ENCODE results near the gene CDH9.

CDH9 gene

DNA sequence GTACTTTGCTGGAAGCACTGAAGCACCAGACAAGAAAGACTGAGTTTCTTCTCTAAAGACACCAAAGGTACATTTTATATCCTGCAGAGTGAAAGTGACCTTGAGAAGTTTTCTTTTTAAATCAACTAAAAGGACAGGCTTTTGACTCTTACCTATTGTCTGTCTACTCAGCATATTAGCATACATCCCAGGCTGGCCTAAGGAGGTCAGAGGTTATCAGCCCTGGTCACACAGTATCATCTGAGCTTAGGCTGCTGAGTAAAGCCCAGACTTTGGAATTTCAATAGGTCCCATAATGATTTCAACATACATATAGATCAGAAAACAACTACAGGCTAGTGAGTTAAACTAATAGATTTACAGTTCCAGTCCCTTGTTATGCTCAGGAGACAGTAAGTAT, 10.1 kb upstream of the CDH9 start:
- no peak for TF ChIP-seq EP300 (IDR thresholded peaks at IDR 0.05; ENCODE audit: borderline replicate concordance)
- TF ChIP-seq ZBTB7A (IDR thresholded peaks at IDR 0.05; ENCODE audit: low read depth): no peak
- TF ChIP-seq, protein P1, sequence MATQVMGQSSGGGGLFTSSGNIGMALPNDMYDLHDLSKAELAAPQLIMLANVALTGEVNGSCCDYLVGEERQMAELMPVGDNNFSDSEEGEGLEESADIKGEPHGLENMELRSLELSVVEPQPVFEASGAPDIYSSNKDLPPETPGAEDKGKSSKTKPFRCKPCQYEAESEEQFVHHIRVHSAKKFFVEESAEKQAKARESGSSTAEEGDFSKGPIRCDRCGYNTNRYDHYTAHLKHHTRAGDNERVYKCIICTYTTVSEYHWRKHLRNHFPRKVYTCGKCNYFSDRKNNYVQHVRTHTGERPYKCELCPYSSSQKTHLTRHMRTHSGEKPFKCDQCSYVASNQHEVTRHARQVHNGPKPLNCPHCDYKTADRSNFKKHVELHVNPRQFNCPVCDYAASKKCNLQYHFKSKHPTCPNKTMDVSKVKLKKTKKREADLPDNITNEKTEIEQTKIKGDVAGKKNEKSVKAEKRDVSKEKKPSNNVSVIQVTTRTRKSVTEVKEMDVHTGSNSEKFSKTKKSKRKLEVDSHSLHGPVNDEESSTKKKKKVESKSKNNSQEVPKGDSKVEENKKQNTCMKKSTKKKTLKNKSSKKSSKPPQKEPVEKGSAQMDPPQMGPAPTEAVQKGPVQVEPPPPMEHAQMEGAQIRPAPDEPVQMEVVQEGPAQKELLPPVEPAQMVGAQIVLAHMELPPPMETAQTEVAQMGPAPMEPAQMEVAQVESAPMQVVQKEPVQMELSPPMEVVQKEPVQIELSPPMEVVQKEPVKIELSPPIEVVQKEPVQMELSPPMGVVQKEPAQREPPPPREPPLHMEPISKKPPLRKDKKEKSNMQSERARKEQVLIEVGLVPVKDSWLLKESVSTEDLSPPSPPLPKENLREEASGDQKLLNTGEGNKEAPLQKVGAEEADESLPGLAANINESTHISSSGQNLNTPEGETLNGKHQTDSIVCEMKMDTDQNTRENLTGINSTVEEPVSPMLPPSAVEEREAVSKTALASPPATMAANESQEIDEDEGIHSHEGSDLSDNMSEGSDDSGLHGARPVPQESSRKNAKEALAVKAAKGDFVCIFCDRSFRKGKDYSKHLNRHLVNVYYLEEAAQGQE (IDR thresholded peaks at IDR 0.05; ENCODE audit: low read depth): no peak
- TF ChIP-seq EGR1 (IDR thresholded peaks at IDR 0.05): no peak
- TF ChIP-seq FOXM1 (IDR thresholded peaks at IDR 0.05; ENCODE audit: borderline replicate concordance, low read depth): no peak
- TF ChIP-seq TAF1 (IDR thresholded peaks at IDR 0.05; ENCODE audit: low read depth): no peak
- no peak for TF ChIP-seq TEAD4 (IDR thresholded peaks at IDR 0.05)
- TF ChIP-seq CREB1 (IDR thresholded peaks at IDR 0.05; ENCODE audit: low read depth): no peak
- TF ChIP-seq, protein P2, sequence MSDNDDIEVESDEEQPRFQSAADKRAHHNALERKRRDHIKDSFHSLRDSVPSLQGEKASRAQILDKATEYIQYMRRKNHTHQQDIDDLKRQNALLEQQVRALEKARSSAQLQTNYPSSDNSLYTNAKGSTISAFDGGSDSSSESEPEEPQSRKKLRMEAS (IDR thresholded peaks at IDR 0.05): no peak
- TF ChIP-seq CEBPB (IDR thresholded peaks at IDR 0.05): no peak
- TF ChIP-seq, protein P3, sequence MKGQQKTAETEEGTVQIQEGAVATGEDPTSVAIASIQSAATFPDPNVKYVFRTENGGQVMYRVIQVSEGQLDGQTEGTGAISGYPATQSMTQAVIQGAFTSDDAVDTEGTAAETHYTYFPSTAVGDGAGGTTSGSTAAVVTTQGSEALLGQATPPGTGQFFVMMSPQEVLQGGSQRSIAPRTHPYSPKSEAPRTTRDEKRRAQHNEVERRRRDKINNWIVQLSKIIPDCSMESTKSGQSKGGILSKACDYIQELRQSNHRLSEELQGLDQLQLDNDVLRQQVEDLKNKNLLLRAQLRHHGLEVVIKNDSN (IDR thresholded peaks at IDR 0.05): no peak
- no peak for TF ChIP-seq RAD21 (IDR thresholded peaks at IDR 0.05; ENCODE audit: low read depth)
- no peak for TF ChIP-seq NFIC (IDR thresholded peaks at IDR 0.05)
- TF ChIP-seq YY1 (IDR thresholded peaks at IDR 0.05; ENCODE audit: low read depth): no peak
- no peak for TF ChIP-seq TCF12 (IDR thresholded peaks at IDR 0.05; ENCODE audit: low read depth)

DNA sequence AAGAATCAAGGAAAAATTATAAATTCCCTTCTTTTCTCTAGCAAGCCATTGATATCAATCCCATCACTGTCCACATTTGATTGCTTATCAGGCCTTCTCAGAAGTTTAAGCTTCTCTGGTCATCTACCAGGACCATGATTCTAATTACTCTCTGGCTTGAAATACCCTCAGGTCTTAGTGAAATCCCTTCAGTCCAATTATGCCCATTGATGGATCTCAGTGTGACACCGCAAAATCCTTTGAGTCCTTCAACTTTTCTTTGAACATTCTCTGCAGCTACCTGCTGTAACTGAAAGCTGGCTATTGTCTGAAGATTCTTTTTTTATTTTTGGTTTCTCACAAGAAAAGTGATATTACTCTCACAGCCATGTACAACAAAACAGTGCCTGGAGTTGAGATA, 3.0 kb upstream of the CDH9 start:
- TF ChIP-seq EP300 (IDR thresholded peaks at IDR 0.05; ENCODE audit: borderline replicate concordance) (no peak), YY1 (IDR thresholded peaks at IDR 0.05; ENCODE audit: low read depth) (no peak), FOXM1 (IDR thresholded peaks at IDR 0.05; ENCODE audit: borderline replicate concordance, low read depth) (no peak), CREB1 (IDR thresholded peaks at IDR 0.05; ENCODE audit: low read depth) (no peak), TAF1 (IDR thresholded peaks at IDR 0.05; ENCODE audit: low read depth) (no peak), ZBTB7A (IDR thresholded peaks at IDR 0.05; ENCODE audit: low read depth) (no peak), CEBPB (IDR thresholded peaks at IDR 0.05) (no peak), RAD21 (IDR thresholded peaks at IDR 0.05; ENCODE audit: low read depth) (no peak), TCF12 (IDR thresholded peaks at IDR 0.05; ENCODE audit: low read depth) (no peak), NFIC (IDR thresholded peaks at IDR 0.05) (no peak), EGR1 (IDR thresholded peaks at IDR 0.05) (no peak), TEAD4 (IDR thresholded peaks at IDR 0.05) (no peak)
- TF ChIP-seq, protein P2 (IDR thresholded peaks at IDR 0.05): no peak
- TF ChIP-seq, protein P1 (IDR thresholded peaks at IDR 0.05; ENCODE audit: low read depth): no peak
- TF ChIP-seq, protein P3 (IDR thresholded peaks at IDR 0.05): no peak

DNA sequence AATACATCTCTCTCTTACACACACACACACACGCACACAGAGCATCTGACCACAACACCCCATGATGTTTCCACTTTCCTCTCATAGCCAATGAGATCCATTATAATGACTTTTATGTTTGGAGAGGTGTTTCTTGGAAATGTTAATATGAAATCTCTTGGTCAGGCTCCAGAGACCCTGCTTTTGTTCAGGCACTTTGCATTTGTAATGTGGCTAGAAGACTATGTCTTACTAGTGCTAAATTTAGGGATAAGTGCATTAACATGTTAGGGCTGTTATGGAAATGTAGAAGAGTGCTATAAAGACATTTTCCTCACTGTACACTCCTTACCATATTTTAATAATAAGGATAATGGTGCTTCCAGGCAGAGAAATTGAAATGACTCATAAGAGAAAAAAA, 3.8 kb downstream of the CDH9 start:
- TF ChIP-seq TAF1 (IDR thresholded peaks at IDR 0.05; ENCODE audit: low read depth): no peak
- TF ChIP-seq, protein P1 (IDR thresholded peaks at IDR 0.05; ENCODE audit: low read depth): no peak
- TF ChIP-seq ZBTB7A (IDR thresholded peaks at IDR 0.05; ENCODE audit: low read depth): no peak

DNA sequence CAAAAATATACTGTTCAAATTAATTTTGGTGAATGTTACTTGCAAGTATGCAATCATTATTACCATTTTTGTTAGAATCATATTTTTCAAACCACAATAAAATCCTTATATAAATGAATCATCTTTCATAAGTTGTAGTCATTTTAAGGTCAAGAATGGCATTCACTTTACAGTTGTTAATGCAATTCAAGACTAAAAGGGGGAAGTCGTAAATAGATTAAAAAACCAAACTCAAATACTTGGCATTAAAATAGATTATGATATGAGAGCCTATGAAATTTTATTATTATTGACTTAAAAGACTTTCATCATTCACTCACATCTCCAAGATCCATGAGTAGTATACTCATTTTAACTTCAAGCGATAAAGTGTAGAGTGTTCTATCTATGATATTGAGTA, 11.6 kb downstream of the CDH9 start:
- TF ChIP-seq TAF1 (IDR thresholded peaks at IDR 0.05; ENCODE audit: low read depth) (no peak), TCF12 (IDR thresholded peaks at IDR 0.05; ENCODE audit: low read depth) (no peak), FOXM1 (IDR thresholded peaks at IDR 0.05; ENCODE audit: borderline replicate concordance, low read depth) (no peak), ZBTB7A (IDR thresholded peaks at IDR 0.05; ENCODE audit: low read depth) (no peak), CREB1 (IDR thresholded peaks at IDR 0.05; ENCODE audit: low read depth) (no peak), EP300 (IDR thresholded peaks at IDR 0.05; ENCODE audit: borderline replicate concordance) (no peak), CEBPB (IDR thresholded peaks at IDR 0.05) (no peak), TEAD4 (IDR thresholded peaks at IDR 0.05) (no peak), NFIC (IDR thresholded peaks at IDR 0.05) (no peak), RAD21 (IDR thresholded peaks at IDR 0.05; ENCODE audit: low read depth) (no peak), YY1 (IDR thresholded peaks at IDR 0.05; ENCODE audit: low read depth) (no peak), EGR1 (IDR thresholded peaks at IDR 0.05) (no peak)
- TF ChIP-seq, protein P2 (IDR thresholded peaks at IDR 0.05): no peak
- TF ChIP-seq, protein P1 (IDR thresholded peaks at IDR 0.05; ENCODE audit: low read depth): no peak
- TF ChIP-seq, protein P3 (IDR thresholded peaks at IDR 0.05): no peak
